ENCODE results near the gene ARHGAP18. TPM values are rescaled to one million over a fixed set of nuclear protein-coding genes. Genes with fewer than 3 reads are reported as not detected.

Gene ARHGAP18
- total RNA-seq, 4 donors from 2014 or later, result 5.2 to 15.9 (median 7.4) TPM

DNA sequence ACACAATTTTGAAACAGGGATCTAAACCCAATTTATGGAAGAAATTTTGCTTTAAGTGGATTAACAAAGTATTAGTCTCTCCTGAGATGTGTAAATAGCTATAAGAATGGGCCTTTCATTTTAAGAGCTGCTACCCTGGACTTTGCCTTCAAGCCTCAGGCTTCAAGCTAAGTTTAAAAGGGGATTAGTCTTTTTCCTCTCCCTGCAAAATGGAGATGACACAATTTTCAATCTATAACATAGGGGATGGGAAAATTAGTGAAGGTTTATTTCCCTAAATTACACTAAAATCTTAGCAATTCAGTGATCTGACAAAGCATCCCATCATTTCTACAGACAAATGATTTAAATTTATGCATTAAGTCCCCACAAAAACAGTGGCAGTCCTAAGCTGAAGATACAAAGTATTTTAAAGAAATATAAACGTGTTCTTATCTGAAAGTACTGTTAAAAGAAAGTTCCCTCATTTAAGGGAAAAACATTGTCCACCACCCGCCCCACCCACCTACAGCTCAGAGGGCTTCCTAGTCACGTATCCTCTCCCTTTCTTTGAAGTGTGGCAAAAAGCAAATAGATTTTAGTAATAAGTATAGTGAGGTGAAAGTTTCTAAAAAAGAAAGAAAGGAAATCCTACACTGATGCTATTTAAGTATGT lies 14.5 kb downstream of the ARHGAP18 start:
- DNase-seq (ENCODE audit: extremely low spot score), result no peak
- intact Hi-C loops (cut with DNase I), result no loop called here
- TF ChIP-seq POLR2A (IDR thresholded peaks at IDR 0.05; ENCODE audit: low read depth) (no peak), EP300 (IDR thresholded peaks at IDR 0.05) (no peak), CTCF (IDR thresholded peaks at IDR 0.05) (no peak), POLR2AphosphoS5 (IDR thresholded peaks at IDR 0.05) (no peak)
- Histone ChIP-seq H3K36me3 (no peaks in the 10 kb centered on the region), H3K4me1 (peaks cover 0 to 13% (median 7%) of the 10 kb centered on the region in 4 donors), H3K9me3 (no peaks in the 10 kb centered on the region), H3K27me3 (no peaks in the 10 kb centered on the region), H3K4me3 (no peak overlapping the region), H3K27ac (replicated peaks in 1 of 4) (no peak overlapping the region)
- 57% methylated on average over 3 of the region's 3 CpGs for WGBS

- WGBS, result 84% methylated on average over 2 of the region's 2 CpGs
- intact Hi-C loops (cut with DNase I), result no loop called here
- Histone ChIP-seq H3K4me3 (no peak overlapping the region), H3K27ac (replicated peaks in 1 of 4) (no peak overlapping the region), H3K27me3 (no peaks in the 10 kb centered on the region), H3K9me3 (no peaks in the 10 kb centered on the region), H3K4me1 (peaks cover 0 to 19% (median 7%) of the 10 kb centered on the region in 4 donors), H3K36me3 (no peaks in the 10 kb centered on the region)
- no peak for TF ChIP-seq CTCF (IDR thresholded peaks at IDR 0.05)
- TF ChIP-seq POLR2AphosphoS5 (IDR thresholded peaks at IDR 0.05), result no peak
- no peak for TF ChIP-seq POLR2A (IDR thresholded peaks at IDR 0.05; ENCODE audit: low read depth)
- TF ChIP-seq EP300 (IDR thresholded peaks at IDR 0.05), result no peak
- DNase-seq (ENCODE audit: extremely low spot score), result peak; percentile 14
These were observed 15.9 kb downstream of the ARHGAP18 start for GRCh38 chr6:129694036-129694435.

DNA sequence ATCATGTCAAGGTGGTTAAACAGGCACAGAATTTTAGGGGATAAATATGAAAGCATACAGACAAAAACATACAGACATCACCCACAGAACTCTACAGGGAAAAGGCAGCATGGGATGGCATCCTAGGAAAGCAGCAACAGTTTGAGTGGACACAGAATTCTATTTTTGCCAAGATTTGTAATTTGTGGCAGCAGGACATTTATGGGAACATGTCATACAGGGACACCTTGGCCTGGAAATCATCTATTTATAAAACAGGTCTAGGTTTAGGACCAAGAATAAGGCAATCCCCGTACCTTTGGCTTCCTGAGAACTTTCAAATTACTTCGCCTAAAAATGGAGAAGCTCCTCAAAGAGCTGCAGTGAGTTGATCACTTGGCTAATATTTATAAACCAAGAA lies 17.5 kb downstream of the ARHGAP18 start:
- no peaks in the 10 kb centered on the region for H3K9me3 ChIP-seq
- no peaks in the 10 kb centered on the region for H3K36me3 ChIP-seq
- intact Hi-C loops (cut with DNase I), result no loop called here
- no peak overlapping the region for H3K4me3 ChIP-seq
- 85% methylated on average over 2 of the region's 2 CpGs for WGBS
- DNase-seq (ENCODE audit: extremely low spot score), result no peak
- no peak overlapping the region for H3K27ac ChIP-seq (replicated peaks in 1 of 4)
- H3K4me1 ChIP-seq, result peaks cover 0 to 19% (median 7%) of the 10 kb centered on the region in 4 donors
- no peak for TF ChIP-seq EP300 (IDR thresholded peaks at IDR 0.05)
- TF ChIP-seq CTCF (IDR thresholded peaks at IDR 0.05), result no peak
- TF ChIP-seq POLR2AphosphoS5 (IDR thresholded peaks at IDR 0.05), result no peak
- TF ChIP-seq POLR2A (IDR thresholded peaks at IDR 0.05; ENCODE audit: low read depth), result no peak
- H3K27me3 ChIP-seq, result no peaks in the 10 kb centered on the region

DNA sequence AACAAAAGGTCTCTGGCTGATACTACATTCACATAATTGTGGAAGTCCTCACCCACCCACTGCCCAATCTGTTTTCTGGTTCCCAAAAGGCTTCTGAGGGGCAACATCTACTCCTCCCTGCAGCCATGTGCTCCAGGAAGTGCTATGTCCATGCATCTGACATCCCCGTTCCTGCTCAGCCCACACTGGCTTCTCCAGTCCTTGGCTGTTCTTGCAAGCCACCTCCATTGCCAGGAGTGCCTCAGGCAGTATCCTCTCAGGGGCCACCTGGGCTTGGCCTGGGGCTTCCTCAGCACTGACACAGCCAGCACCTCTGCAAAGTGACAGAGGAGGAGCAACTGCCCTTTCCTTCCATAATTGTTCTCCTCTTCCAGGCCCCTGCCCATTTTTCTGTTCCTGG lies 18.3 kb downstream of the ARHGAP18 start:
- intact Hi-C loops (cut with DNase I), result no loop called here

More for the DNA sequence above, 18.3 kb downstream of the ARHGAP18 start:
- Histone ChIP-seq H3K9me3 (no peaks in the 10 kb centered on the region), H3K36me3 (no peaks in the 10 kb centered on the region), H3K27me3 (no peaks in the 10 kb centered on the region), H3K4me1 (peaks cover 0 to 17% (median 7%) of the 10 kb centered on the region in 4 donors), H3K4me3 (no peak overlapping the region), H3K27ac (replicated peaks in 1 of 4) (no peak overlapping the region)
- DNase-seq (ENCODE audit: extremely low spot score), result no peak
- TF ChIP-seq CTCF (IDR thresholded peaks at IDR 0.05) (no peak), POLR2A (IDR thresholded peaks at IDR 0.05; ENCODE audit: low read depth) (no peak), EP300 (IDR thresholded peaks at IDR 0.05) (no peak), POLR2AphosphoS5 (IDR thresholded peaks at IDR 0.05) (no peak)
- WGBS, result 64% methylated on average over 1 of the region's 1 CpG

Measured in esophagus muscularis mucosa (tissue), 4 donors.